ENCODE results near the gene RFPL4A.
"Not testable (repeated sequence)": the region's sequence is repeated elsewhere in the genome, so short reads cannot be mapped to it uniquely, and the experiment has no call there.

Gene RFPL4A

DNA sequence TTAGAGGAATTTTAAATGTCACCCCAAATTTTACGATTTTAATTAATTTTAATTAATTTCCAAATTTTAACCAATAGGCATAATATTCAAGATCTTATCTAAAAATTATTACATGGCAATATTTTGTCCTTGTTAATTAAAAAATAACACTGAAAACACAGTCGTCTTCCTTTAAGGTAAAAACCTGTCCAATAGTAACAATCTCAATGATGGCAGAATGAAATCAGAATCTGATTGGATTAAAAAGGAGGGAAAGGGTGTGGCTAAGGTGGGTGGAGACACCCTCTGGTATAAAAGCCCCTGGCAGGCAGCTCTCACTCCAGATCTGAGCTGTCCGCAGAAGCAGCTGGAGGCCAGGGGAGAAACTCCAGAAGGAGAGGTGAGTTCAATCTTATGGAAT is at the start of gene RFPL4A:
TSS of gene RFPL4A (plus strand) at position 301 of the 400 bp plus-strand sequence. CDS start 2,704 bp downstream, outside the sequence.
- H3K4me3 ChIP-seq (ENCODE audit: low read length); DNase-seq (ENCODE audit: low read depth): not testable (repeated sequence)

DNA sequence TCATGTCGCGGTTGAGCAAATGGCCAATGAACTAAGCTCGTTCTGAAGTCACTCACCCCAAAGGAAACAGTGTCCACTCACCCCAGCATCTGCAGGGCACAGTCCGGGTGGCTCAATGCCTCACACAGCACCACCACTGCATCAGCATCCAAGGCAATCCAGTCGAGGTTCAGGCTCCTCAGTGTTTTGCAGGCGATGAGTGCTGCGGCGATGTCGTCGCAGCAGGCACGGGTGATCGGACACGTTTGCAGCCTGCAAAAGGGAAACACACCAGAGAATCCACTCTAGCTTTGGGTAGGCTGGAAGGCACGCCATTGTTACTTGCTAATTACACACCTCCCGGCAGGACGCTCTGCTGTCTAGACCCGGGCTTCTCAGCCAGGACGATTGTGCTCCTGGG is 47.2 kb upstream of the RFPL4A start:
- TF ChIP-seq, protein P1, sequence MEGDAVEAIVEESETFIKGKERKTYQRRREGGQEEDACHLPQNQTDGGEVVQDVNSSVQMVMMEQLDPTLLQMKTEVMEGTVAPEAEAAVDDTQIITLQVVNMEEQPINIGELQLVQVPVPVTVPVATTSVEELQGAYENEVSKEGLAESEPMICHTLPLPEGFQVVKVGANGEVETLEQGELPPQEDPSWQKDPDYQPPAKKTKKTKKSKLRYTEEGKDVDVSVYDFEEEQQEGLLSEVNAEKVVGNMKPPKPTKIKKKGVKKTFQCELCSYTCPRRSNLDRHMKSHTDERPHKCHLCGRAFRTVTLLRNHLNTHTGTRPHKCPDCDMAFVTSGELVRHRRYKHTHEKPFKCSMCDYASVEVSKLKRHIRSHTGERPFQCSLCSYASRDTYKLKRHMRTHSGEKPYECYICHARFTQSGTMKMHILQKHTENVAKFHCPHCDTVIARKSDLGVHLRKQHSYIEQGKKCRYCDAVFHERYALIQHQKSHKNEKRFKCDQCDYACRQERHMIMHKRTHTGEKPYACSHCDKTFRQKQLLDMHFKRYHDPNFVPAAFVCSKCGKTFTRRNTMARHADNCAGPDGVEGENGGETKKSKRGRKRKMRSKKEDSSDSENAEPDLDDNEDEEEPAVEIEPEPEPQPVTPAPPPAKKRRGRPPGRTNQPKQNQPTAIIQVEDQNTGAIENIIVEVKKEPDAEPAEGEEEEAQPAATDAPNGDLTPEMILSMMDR (IDR thresholded peaks at IDR 0.05; ENCODE audit: insufficient read depth, low read depth, low read length, missing control alignments): no peak
- DNase-seq (ENCODE audit: low read depth): no peak
- H3K4me3 ChIP-seq (ENCODE audit: low read length): no peak overlapping the region

DNA sequence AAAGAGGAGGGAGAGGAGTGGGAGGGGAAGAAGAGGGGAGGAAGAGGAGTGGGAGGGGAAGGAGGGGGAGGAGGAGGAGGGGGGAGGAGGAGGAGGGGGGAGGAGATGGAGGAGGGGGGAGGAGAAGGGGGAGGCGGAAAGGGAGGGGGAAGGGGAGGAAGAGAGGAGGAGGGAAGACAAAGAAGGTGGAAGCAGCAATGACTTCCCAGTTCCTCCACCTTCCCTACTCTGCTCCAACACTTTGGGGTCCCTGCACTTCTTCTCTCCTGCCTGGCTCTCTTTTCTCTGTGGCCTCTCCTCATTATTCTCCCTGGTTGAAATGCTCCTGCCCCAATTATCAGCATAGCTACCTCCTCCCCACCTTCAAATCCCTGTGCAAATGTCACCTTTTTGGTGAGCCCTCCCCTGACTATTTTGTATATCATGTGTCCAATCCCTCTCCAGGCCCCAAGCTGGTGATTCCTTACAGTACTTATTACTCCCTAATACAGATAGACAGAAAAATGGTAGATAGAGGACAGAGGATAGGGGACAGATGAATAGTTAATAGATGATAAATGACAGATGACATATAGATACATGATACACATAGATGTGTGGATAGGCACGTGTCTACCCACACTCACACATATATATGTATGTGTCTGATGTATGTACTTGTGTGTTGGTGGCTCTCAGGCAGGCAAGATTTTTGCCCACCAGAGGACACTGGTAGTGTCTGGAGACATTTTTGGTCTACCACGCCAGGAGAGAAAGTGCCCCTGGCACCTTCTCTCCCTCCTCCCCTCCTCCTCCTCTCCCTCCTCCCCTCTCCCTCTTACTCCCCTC is 45.9 kb upstream of the RFPL4A start:
- DNase-seq (ENCODE audit: low read depth): no peak
- H3K4me3 ChIP-seq (ENCODE audit: low read length): no peak overlapping the region
- TF ChIP-seq, protein P1 (IDR thresholded peaks at IDR 0.05; ENCODE audit: insufficient read depth, low read depth, low read length, missing control alignments): no peak

DNA sequence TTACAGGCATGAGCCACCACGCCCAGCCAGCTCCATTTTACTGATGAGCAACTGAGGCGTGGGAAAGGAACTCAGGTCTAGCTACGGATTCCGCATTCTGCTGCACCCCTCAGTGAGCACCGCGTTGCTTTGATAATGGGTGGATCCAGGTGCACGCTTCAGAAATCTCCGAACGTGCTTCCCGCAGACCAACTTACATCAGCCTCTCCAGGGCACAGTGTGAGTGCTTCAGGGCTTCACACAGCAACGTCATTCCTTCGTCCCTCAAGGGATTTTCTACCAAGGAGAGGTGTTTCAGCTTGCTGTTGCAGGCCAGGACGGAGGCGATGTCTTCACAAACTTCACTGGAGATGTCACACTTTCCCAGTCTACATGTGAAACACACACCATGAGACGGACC is 42.4 kb upstream of the RFPL4A start:
- no peak for DNase-seq (ENCODE audit: low read depth)
- no peak overlapping the region for H3K4me3 ChIP-seq (ENCODE audit: low read length)
- TF ChIP-seq, protein P1 (IDR thresholded peaks at IDR 0.05; ENCODE audit: insufficient read depth, low read depth, low read length, missing control alignments): no peak

DNA sequence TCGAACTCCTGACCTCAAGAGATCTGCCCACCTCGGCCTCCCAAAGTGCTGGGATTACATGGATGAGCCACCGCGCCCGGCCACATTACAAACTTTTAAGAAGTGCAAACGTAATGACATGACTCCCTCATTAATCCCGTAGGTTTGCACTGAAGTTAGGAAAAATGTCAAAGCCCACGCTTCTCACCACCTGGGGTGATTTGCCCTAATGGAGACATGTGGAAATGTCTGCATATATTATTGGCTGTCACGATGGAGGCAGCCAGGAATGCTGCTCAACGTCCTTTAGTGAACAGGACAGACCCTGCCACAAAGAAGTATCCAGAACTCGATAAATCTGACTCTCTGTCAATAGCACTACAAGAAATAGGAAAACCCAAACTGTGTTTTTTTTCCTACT is 41.6 kb upstream of the RFPL4A start:
- TF ChIP-seq, protein P1 (IDR thresholded peaks at IDR 0.05; ENCODE audit: insufficient read depth, low read depth, low read length, missing control alignments): no peak
- DNase-seq (ENCODE audit: low read depth): no peak
- H3K4me3 ChIP-seq (ENCODE audit: low read length): no peak overlapping the region

DNA sequence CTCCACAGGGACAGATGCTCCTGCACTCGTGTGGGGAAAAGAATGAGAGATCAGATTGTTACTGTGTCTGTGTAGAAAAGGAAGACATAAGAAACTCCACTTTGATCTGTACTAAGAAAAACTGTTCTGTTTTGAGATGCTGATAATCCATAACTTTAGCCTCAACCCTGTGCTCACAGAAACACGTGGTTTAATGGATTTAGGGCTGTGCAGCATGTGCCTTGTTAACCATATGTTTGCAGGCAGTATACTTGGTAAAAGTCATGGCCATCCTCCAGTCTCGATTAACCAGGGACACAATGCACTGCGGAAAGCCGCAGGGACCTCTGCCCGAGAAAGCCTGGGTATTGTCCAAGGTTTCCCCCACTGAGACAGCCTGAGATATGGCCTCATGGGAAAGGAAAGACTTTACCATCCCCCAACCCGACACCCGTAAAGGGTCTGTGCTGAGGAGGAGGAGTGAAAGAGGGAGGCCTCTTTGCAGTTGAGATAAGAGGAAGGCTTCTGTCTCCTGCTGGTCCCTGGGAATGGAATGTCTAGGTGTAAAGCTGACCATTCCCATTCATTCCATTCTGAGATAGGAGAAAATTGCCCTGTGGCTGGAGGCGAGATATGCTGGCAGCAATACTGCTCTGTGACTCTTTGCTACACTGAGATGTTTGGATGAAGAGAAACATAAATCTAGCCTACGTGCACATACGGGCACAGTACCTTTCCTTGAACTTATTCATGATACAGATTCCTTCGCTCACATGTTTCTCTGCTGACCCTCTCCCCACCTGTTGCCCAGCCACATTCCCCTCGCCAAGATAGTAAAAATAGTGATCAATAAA is 40.8 kb upstream of the RFPL4A start:
- not testable (repeated sequence) for DNase-seq (ENCODE audit: low read depth); H3K4me3 ChIP-seq (ENCODE audit: low read length)

DNA sequence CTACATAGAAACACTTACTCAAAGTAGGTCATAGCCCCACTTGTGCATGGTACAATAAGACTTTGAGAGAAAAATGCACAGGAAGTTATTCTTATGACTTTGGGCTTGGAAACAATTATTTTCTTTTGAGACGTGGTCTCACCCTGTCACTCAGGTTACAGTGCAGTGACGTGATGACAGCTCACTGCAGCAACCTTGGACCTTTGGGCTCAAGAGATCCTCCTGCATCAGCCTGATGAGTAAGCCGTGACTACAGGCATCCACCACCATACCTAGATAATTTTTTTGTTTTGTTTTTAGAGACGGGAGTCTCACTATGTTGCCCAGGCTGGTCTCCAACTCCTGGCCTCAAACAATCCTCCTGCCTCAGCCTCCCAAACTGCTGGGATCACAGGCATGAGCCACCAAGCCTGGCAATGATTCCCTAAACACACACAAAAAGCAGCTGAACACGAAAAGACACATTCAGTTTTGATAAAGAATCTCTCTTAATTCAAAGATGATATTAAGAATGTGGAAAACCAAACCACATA is 38.6 kb upstream of the RFPL4A start:
- no peak overlapping the region for H3K4me3 ChIP-seq (ENCODE audit: low read length)
- no peak for DNase-seq (ENCODE audit: low read depth)
- TF ChIP-seq, protein P1 (IDR thresholded peaks at IDR 0.05; ENCODE audit: insufficient read depth, low read depth, low read length, missing control alignments): no peak

Measured in epithelial cell of esophagus (primary cell).